GM12878 (cell line): ENCODE measurements around the gene HIVEP1. TPM values are rescaled to one million over a fixed set of nuclear protein-coding genes. Genes with fewer than 3 reads are reported as not detected.

ENCODE experiments used
- ATF7 ChIP-seq: fragments of 450-650 bp; IDR thresholded peaks from 2 replicates; pipeline ENCODE4 v1.6.1; 2016; ENCODE audit warnings: low read depth, mild to moderate bottlenecking
- BCL11A ChIP-seq: IDR thresholded peaks from 2 replicates; pipeline ENCODE4 v1.6.1; 2011; ENCODE audit warnings: low read depth, low read length
- CREB1 ChIP-seq: IDR thresholded peaks from 2 replicates; pipeline ENCODE4 v1.6.1; 2012; ENCODE audit warnings: low read depth, mild to moderate bottlenecking, inconsistent platforms
- CREM ChIP-seq: IDR thresholded peaks from 2 replicates; pipeline ENCODE4 v1.6.1; 2014; ENCODE audit warnings: antibody characterized with exemption, low read depth
- E2F4 ChIP-seq: IDR thresholded peaks from 2 replicates; pipeline ENCODE4 v1.6.1; 2012; ENCODE audit warnings: low read depth, low read length, improper control_type of control experiment
- FOS ChIP-seq: IDR thresholded peaks from 3 replicates; pipeline ENCODE4 v1.6.1; 2011; ENCODE audit warnings: borderline replicate concordance; ENCODE audit not compliant: insufficient read length; ENCODE audit errors: extremely low read depth
- GABPA ChIP-seq: IDR thresholded peaks from 2 replicates; pipeline ENCODE4 v1.6.1; 2014; ENCODE audit warnings: antibody characterized with exemption, low read depth, mild to moderate bottlenecking, inconsistent platforms
- IRF4 ChIP-seq: IDR thresholded peaks from 2 replicates; pipeline ENCODE4 v1.6.1; 2011; ENCODE audit warnings: low read depth, low read length
- JUND ChIP-seq: IDR thresholded peaks from 2 replicates; pipeline ENCODE4 v1.6.1; 2012; ENCODE audit warnings: low read depth, mild to moderate bottlenecking, low read length, improper control_type of control experiment, moderate library complexity
- KAT2A ChIP-seq: conservative IDR thresholded peaks from 2 replicates; pipeline ENCODE4 v1.6.1; 2011; ENCODE audit warnings: low read depth, low read length; ENCODE audit not compliant: control insufficient read depth
- MEF2B ChIP-seq: fragments of 450-650 bp; IDR thresholded peaks from 2 replicates; pipeline ENCODE4 v1.6.1; 2018; ENCODE audit warnings: mild to moderate bottlenecking, moderate library complexity; ENCODE audit not compliant: partially characterized antibody, poor library complexity, severe bottlenecking
- NFIC ChIP-seq: IDR thresholded peaks from 2 replicates; pipeline ENCODE4 v1.6.1; 2012; ENCODE audit warnings: low read depth, mild to moderate bottlenecking, inconsistent platforms, low read length, moderate library complexity
- NR2C1 ChIP-seq: fragments of 450-650 bp; IDR thresholded peaks from 2 replicates; pipeline ENCODE4 v1.6.1; 2017; ENCODE audit warnings: antibody characterized with exemption, mild to moderate bottlenecking, moderate library complexity
- PKNOX1 ChIP-seq: fragments of 450-650 bp; IDR thresholded peaks from 2 replicates; pipeline ENCODE4 v1.6.1; 2016; ENCODE audit warnings: mild to moderate bottlenecking
- POLR2AphosphoS5 ChIP-seq: IDR thresholded peaks from 2 replicates; pipeline ENCODE4 v1.6.1; 2011; ENCODE audit warnings: mild to moderate bottlenecking, low read length, inconsistent platforms
- REST ChIP-seq: IDR thresholded peaks from 2 replicates; pipeline ENCODE4 v1.6.1; 2012; ENCODE audit warnings: mild to moderate bottlenecking, low read depth, low read length
- SIN3A ChIP-seq: IDR thresholded peaks from 2 replicates; pipeline ENCODE4 v1.6.1; 2012; ENCODE audit warnings: low read depth, low read length, improper control_type of control experiment
- SMAD5 ChIP-seq: IDR thresholded peaks from 2 replicates; pipeline ENCODE4 v1.6.1; 2016; ENCODE audit warnings: antibody characterized with exemption, low read depth
- SMARCA5 ChIP-seq: fragments of 450-650 bp; IDR thresholded peaks from 2 replicates; pipeline ENCODE4 v1.6.1; 2017; ENCODE audit warnings: mild to moderate bottlenecking
- polyA plus RNA-seq, 11 experiments: library from polyadenylated mRNA; depleted of rRNA in 4 of 11; unstranded in 6 of 11; stranded (reverse) in 5 of 11; fragments of >200 nt; fragmentation: Nextera tagmentation in 4 of 11; fragmentation: Illumina TruSeq in 1 of 11; extraction: Ambion mirVana in 4 of 11; extraction: Trizol in 1 of 11; gene quantifications; 1 replicate in 1 of 11; 2 replicates in 10 of 11; pipeline versions ENCODE4 v1.2.1 to v1.2.3, GENCODE V29; 2011 to 2016; ENCODE audit warnings: inconsistent platforms in 2 of 11, missing spikeins in 2 of 11, low read depth in 1 of 11
- total RNA-seq, 4 experiments: library from RNA; depleted of rRNA in 3 of 4; stranded (reverse); fragments of >200 nt in 3 of 4; fragmentation: Illumina TruSeq in 1 of 4; extraction: Trizol in 1 of 4; gene quantifications; 2 replicates each; pipeline versions ENCODE4 v1.2.1 to v1.2.3, GENCODE V29; 2013 to 2021
- TF ChIP-seq, protein P1 (sequence below): fragments of 450-650 bp; IDR thresholded peaks from 2 replicates; pipeline ENCODE4 v1.6.1; 2017; ENCODE audit warnings: mild to moderate bottlenecking, moderate library complexity

HIVEP1 gene
- total and polyA plus RNA-seq, 10 of the 15 experiments (the other 5 are each of a cell fraction or from before 2014, with no cell fraction given) = 4.3 to 37.5 (median 21.6) TPM

DNA sequence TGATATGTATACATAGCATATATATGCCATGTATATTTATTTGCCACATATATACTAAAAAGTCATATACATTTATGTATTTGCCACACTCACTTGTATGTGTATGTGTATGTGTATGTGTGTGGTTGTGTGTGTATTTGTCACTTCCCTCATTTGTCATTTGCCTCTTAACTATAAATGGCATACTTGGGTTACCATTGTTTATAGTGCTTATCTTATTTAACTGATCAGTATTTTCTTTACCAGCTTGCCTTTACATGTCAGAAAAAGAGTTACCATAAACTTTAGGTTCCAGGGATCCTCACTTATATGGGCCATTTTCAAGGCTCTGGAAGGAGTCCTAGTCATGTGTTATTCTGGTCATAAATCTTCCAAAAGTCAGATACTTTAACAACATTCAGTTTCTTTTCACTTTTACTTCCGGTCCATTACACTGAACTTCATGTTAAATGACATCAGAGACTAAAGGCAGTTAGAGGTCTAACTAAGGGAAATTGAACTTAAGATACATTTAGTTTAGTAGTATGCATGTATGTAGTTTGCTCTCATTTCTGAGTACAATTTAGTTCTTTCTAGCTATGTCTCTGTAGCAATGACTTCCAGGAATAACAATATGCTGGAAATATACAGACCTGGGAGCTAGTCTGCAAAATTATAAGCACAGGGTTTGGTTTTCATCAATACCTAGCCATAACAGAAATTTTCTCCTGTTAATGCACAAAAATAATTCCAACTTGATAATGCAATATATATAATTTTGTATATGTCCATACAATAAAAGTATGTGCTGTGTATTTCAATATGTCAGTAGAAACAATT lies 33.7 kb upstream of the HIVEP1 start (continued):
- TF ChIP-seq PKNOX1 = peak; percentile 80
- no peak for TF ChIP-seq JUND
- no peak for TF ChIP-seq FOS
- TF ChIP-seq, protein P1, sequence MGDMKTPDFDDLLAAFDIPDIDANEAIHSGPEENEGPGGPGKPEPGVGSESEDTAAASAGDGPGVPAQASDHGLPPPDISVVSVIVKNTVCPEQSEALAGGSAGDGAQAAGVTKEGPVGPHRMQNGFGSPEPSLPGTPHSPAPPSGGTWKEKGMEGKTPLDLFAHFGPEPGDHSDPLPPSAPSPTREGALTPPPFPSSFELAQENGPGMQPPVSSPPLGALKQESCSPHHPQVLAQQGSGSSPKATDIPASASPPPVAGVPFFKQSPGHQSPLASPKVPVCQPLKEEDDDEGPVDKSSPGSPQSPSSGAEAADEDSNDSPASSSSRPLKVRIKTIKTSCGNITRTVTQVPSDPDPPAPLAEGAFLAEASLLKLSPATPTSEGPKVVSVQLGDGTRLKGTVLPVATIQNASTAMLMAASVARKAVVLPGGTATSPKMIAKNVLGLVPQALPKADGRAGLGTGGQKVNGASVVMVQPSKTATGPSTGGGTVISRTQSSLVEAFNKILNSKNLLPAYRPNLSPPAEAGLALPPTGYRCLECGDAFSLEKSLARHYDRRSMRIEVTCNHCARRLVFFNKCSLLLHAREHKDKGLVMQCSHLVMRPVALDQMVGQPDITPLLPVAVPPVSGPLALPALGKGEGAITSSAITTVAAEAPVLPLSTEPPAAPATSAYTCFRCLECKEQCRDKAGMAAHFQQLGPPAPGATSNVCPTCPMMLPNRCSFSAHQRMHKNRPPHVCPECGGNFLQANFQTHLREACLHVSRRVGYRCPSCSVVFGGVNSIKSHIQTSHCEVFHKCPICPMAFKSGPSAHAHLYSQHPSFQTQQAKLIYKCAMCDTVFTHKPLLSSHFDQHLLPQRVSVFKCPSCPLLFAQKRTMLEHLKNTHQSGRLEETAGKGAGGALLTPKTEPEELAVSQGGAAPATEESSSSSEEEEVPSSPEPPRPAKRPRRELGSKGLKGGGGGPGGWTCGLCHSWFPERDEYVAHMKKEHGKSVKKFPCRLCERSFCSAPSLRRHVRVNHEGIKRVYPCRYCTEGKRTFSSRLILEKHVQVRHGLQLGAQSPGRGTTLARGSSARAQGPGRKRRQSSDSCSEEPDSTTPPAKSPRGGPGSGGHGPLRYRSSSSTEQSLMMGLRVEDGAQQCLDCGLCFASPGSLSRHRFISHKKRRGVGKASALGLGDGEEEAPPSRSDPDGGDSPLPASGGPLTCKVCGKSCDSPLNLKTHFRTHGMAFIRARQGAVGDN = no peak
- no peak for TF ChIP-seq POLR2AphosphoS5
- TF ChIP-seq IRF4 = no peak
- no peak for TF ChIP-seq CREM
- no peak for TF ChIP-seq SMARCA5
- TF ChIP-seq GABPA = peak; percentile 39; the same call in 1 of the 2 replicates
- no peak for TF ChIP-seq MEF2B
- TF ChIP-seq NR2C1 = peak; percentile 53; the same call in 1 of the 2 replicates
- peak; percentile 28; the same call in 1 of the 2 replicates for TF ChIP-seq NFIC
- no peak for TF ChIP-seq CREB1
- TF ChIP-seq BCL11A = no peak
- no peak for TF ChIP-seq REST
- TF ChIP-seq E2F4 = no peak
- TF ChIP-seq KAT2A = no peak
- peak; percentile 82 for TF ChIP-seq ATF7
- TF ChIP-seq SIN3A = no peak
- no peak for TF ChIP-seq SMAD5
